ENCODE data around the gene USP10.

- TF ChIP-seq POLR2AphosphoS5 (IDR thresholded peaks at IDR 0.05; ENCODE audit: low read depth, low read length), result no peak
- TF ChIP-seq TAF1 (IDR thresholded peaks at IDR 0.05; ENCODE audit: borderline replicate concordance, insufficient read depth, low read length), result no peak
- TF ChIP-seq REST (IDR thresholded peaks at IDR 0.05; ENCODE audit: insufficient read depth in 1 of 2, low read depth in 2 of 2, low read length in 2 of 2), result no peak
- no peak for TF ChIP-seq SIN3A (IDR thresholded peaks at IDR 0.05; ENCODE audit: borderline replicate concordance, insufficient read depth, low read length)
- TF ChIP-seq FOXP2 (optimal IDR thresholded peaks at IDR 0.05; ENCODE audit: borderline replicate concordance, extremely low read depth, extremely low read length, insufficient read depth), result no peak
These were observed 30.0 kb downstream of the USP10 start for GRCh38 chr16:84729716-84730320.

Measured in PFSK-1 (cell line).